HG03432 (cell line): ENCODE measurements around the gene DCTN5.

Experiments used
- ATAC-seq: cut with Tn5 transposase; IDR thresholded peaks from one replicate; pipeline ENCODE4 v1.9.1; 2021; ENCODE audit warnings: mild to moderate bottlenecking, moderate library complexity; ENCODE audit not compliant: unreplicated experiment

The DCTN5 gene

DNA sequence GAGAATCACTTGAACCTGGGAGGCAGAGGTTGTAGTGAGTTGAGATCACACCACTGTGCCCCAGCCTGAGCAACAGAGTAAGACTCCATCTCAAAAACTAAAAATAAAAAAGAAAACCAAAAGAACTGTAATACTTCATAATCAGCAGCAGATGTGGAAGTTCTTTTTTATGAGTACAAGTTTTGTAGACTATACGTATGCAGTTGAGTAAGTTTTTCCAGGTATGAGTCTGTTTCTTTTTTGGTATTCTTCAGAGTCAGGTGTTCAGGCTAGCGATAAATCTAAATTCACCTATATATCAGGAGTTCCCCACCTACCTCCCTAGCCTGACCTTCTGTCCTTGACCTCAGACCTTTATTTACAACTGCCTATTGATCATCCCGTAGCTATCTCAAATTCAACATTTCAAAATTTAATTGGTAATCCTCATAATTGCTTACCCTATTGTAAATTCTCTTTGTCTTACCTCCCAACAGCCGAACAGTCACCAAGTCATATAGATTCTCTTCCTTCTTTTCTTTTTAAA is 10.7 kb downstream of the DCTN5 start:
- no peak for ATAC-seq

DNA sequence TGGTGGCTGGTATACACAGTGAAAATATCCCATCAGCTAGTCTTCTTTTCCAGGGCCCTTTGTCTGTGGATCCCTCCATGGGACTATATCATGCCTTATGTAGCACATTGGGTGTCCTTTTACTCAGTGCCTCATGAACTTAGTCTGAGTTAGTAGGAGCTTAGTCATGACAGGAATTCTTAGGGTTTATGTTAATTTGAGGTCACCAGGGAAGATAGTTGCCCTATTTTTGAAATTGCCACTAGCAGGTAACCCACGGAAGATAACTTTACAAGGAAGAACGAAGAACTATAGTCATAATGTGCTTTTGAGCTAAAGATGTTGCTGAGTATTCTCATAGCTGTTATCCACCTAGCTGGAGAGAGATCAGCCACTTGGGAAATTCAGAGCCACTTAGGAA is 22.7 kb downstream of the DCTN5 start:
- ATAC-seq = no peak

DNA sequence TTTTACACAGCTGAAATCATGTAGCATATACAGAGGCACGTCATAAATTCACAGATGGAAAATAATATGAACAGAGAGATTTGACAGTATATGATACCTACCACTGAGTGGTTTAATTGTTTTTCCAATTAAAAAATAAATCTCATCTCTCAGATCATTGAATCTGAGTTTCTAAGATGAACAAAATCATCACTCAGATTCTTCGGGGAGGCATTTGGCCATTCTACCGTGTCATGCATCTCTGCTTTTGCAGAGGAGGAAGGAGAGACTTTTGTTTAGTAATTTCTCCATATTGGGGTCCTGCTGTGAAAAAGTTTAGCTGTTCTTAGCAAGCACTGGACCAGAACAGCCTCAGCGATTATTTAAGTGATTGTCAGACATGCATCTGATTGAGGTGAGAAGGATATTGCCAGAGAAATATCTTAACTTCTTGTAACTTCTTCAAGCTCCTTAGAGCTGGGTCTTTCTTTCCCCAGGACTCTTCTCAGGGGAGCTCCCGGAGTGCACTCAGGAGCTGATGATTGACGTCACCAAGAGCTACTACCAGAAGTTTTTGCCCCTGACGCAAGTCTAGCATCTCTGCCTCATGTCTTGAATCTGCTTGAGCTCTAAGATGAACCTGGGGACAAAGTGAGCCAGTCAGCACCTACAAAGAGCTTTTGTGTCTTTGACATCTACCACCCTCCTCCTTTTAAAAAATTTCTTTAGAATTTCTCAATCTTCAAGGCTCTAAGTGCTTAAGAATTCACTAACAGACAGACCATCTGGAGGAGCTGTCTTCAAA is 25.5 kb downstream of the DCTN5 start:
- no peak for ATAC-seq

DNA sequence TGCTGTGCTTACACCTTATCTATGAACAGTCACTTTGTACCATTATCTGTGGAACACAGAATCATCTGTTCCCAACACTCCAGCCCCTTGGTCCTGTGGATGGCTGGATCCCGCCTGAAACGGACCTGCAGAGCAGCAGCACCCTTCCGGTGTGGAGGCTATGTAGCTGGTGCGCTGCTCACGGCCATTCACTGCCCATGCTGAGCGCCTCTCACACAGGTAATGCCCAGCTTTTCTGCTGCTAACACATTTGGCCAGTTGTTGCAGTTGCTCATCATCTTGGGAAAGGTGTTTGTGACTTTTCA is 26.0 kb downstream of the DCTN5 start:
- ATAC-seq = no peak

DNA sequence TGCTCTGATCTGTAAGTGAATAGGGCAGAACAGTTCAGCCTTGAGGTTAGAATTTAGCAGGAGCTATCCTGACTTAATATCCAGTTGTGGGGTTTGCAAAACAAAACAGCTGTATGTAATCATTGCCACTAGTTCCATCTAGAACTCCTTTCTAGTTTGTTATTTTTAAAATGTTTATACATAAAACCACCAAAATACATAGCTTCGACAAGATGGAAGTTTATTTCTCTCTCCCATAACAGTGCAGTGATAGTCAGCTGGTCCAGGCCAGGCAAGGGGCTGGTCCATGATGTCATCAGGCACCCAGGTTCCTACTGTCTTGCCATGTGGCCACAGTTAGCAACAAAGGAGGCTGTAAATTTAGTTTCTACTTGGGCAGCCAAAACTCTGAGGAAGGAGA is 27.0 kb downstream of the DCTN5 start:
- no peak for ATAC-seq

DNA sequence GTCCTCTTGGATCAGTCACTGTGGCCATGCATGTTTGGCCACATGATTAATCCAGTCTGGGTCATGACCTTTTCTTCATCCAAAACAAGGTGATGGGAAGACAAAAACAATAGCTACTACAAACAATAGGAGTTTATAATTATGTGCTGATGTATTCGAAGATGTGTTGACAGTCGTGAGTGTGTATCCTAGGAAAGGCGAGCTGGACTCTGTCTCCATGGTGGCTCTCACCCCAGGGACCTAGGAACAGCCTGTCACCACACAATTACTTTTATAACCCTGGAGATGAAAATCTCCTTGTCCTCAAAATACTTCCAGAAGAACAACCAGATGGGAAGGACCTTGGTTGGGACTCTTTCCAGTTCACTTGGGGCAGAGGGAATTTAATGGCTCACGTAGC is 27.6 kb downstream of the DCTN5 start:
- ATAC-seq = no peak

DNA sequence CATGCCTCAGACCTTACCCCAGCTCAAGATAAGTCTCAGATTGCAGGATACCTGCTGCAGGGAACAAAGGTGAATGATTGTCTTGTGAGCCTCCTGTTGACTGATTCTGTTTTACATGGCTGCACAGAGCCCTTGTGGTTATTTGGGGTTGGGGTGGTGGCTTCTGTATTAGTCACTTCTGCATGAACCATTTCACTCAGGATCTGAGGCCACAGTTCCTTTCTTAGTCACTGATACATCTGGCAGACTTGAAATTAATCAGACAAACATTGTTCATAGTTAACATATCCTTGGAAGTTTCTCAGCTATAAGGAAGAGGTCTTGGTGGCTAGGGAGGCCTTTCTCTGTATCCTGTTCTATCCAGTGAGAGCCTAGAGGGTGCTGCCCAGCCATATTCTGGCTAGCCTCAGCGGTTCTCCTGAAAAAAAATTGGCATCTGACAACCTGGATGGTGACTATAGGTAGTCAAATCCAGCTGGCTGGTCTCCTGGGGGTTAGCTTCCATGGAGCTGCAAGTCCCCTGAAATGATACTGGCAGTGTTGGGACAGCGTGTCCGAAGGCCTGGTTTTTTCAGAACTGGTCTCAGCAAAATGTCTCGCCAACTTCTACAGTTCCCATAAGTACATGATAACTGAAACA is 29.0 kb downstream of the DCTN5 start:
- peak; percentile 97 for ATAC-seq

DNA sequence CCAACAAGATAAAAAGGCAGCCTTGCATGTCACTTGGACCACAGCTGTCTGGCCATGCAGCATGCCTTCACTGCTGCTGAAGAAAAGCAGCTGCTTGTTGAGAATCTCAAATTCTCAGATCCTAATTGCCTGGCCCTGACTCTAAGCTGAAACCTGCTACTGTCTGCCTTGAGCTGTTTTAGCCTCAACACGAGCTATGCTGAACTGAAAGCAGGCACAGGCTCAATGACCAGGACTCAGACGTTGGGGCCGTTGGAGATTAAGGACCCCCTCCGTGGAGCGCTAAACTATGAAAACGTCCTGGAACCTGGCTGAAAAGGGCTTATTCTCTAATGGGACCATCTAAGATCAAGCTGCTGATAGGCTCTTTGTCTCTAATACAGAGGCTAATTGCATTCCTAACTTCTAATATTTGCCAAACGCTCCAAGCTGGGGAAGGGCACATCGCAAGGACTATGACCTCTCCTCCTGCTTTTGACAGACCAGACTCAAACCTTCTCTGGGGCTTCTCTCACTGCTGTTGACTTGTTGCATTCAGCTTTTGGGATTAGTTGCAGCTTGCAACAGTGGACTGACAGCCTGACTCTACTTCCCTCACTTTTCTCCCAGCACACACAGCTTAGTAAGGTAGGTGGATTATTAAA is 32.8 kb downstream of the DCTN5 start:
- no peak for ATAC-seq

DNA sequence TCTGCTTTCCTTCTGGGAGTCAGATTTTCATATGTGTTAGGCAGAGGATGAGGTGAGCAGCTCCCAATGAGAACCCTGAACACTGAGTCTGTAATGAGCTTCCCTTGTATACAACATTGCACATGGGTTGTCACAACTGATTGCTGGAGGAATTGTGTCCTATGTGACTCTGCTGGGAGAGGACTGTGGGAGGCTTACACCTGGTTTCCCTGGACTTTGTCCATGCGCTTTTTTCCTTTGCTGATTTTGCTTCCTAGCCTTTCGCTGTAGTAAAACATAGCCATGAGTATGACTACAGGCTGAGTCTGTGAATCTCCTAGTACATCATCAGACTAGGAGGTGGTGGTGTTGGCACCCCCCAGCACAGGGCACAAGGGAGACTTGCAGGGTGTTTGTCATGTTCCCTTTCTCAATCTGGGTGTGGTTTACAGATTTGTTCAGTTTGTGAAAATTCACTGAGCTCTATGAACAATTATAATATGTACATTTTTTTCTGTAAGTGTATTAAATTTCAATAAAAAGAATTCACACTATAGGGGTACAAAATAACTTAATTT is 35.7 kb downstream of the DCTN5 start:
- no peak for ATAC-seq

DNA sequence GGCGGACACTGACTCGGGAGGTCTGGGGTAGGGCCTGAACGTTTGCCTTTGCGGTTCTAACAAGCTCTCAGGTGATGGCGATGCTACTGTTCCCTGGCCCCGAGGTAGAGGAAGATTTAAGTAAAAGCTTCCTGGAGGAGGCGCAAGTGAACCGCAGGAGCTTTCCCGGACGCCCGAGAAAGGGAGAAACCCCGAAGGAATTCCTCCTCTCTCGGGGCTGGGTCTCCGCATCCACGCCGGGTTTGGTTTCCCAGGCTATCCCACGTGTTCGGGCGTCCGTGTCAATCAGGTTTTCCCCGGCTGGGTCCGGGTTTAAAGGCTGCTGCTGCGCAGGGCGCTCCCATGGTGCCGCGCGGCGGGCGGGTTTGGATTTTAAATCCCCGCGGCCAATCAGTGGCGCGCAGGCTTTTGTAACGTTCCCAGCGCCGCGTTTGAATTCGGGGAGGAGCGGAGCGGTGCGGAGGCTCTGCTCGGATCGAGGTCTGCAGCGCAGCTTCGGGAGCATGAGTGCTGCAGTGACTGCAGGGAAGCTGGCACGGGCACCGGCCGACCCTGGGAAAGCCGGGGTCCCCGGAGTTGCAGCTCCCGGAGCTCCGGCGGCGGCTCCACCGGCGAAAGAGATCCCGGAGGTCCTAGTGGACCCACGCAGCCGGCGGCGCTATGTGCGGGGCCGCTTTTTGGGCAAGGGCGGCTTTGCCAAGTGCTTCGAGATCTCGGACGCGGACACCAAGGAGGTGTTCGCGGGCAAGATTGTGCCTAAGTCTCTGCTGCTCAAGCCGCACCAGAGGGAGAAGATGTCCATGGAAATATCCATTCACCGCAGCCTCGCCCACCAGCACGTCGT is 37.4 kb downstream of the DCTN5 start, which contains the start of gene PLK1:
Gene PLK1, plus strand, starts transcription at position 460 of the 844 bp plus-strand sequence. Its CDS starts 44 bp downstream, at position 504.
- ATAC-seq = peak; percentile 94

DNA sequence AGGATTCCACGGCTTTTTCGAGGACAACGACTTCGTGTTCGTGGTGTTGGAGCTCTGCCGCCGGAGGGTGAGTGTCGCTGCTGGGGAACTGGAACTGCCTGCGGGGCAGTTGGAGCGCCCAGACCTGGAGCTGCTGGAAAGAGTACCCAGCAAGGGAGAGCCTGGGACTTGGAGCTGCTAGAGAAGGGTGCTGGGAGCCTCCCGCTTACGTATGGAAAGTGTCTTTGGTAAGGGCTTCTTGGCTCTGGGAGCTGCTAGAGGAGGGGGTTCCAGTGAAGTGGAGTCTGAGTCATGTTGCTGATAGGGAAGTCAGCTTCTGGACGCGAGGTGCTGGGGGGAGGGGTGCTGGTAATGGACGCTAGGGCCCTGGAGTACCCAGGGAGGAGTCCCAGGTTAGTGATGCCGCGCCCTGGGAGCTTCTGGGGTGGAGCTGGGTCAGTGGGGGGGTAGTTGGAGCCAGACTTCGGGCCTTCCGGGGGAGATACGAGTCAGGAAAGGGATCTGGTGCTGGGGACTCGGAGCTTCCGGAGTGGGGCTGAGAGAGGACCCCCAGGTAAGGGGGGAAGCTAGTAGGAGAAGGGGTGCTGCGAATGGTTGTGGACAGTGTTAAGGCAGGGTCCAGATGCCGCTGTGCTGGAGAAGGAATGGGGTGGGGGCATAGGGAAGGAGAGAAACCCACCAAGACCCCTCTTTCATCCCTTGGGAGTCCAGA is 38.2 kb downstream of the DCTN5 start:
- ATAC-seq = peak; percentile 8

DNA sequence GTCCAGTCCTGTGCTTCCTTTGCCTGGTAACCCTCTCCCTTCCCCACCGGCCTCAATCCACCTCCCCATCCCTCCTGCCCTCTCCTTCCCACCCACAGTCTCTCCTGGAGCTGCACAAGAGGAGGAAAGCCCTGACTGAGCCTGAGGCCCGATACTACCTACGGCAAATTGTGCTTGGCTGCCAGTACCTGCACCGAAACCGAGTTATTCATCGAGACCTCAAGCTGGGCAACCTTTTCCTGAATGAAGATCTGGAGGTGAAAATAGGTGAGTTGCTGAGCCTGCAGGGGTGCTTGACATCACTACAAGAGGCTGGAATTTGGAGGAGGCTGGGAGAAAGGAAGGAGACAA is 38.7 kb downstream of the DCTN5 start:
- no peak for ATAC-seq

DNA sequence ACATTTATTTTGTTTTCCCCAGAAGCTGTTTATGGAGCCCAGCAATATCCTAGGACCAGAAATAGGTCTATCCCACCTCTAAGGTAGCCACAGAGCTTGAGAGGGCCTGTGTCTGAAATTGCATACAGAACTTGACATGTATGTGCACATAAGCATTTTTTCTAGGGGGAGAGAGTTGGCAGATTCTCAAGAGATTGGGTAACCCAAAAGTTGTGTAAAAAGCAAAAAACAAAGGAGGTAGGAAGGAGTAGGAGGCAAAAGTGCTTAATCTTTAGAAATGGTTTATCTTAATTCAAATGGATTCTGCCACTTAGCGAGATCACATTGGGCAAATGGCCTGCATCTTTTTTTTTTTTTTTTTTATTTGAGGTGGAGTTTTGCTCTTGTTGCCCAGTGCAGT is 40.9 kb downstream of the DCTN5 start:
- ATAC-seq = no peak

DNA sequence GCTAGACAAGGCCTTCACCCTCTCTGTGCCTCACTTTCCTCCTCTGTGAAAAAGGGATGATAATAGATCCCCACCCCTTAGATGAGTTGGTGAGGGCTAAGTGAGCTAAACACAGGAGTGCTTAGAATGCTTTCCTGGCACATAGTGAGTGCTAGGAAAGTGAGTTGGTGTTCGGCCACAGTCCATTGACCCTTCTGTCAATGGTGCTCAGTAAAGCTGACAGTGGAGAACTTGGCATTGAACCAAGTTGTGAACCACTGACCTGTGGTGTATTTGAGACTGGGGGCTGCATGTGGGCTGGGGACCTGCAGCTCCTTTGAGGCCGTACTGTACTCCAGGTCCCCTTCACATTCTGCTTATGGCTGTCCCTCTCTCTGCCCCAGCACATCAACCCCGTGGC is 42.2 kb downstream of the DCTN5 start:
- no peak for ATAC-seq

DNA sequence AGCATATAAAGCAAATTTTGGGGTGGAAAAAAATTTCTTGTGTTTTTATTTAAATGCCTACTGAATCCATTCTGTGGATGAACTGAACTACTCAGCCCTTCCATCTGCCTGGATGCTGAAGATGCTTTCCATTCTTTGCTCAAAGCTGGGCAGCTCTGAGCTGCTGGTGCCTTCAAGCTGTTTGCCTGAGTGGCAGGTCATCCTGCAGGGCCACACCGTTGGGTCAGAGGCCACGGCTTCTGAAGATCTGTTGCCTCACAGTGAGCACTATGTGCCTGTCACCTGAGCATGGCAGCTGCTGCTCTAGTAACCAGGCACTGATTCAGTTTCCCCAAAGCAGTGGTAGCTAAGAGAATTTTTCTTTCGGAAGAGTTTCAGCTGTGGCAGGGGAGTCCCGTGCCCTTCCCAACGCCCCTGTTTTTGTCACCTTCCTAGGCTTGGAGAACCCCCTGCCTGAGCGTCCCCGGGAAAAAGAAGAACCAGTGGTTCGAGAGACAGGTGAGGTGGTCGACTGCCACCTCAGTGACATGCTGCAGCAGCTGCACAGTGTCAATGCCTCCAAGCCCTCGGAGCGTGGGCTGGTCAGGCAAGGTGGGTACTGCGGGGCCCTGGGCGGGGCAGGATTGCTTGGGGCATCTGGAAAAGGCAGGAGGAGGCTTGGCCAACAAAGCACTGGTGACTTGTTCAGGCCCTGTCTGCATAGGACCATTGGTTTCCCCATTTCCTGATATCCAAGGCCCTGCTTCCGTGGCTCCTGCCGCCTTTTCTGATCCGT is 46.0 kb downstream of the DCTN5 start:
- no peak for ATAC-seq

DNA sequence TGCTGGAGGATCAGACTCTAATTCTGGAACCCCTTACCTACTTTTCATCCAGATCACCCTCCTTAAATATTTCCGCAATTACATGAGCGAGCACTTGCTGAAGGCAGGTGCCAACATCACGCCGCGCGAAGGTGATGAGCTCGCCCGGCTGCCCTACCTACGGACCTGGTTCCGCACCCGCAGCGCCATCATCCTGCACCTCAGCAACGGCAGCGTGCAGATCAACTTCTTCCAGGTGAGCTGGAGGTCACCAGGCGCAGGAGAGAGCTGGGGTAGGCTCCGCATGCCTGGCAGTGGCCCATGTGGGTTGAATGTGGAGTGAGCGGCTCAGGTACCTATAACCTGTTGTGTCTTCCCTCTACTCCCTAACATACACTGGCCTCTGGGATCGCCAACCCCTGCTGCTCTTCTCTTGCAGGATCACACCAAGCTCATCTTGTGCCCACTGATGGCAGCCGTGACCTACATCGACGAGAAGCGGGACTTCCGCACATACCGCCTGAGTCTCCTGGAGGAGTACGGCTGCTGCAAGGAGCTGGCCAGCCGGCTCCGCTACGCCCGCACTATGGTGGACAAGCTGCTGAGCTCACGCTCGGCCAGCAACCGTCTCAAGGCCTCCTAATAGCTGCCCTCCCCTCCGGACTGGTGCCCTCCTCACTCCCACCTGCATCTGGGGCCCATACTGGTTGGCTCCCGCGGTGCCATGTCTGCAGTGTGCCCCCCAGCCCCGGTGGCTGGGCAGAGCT is 48.3 kb downstream of the DCTN5 start:
- ATAC-seq = no peak

DNA sequence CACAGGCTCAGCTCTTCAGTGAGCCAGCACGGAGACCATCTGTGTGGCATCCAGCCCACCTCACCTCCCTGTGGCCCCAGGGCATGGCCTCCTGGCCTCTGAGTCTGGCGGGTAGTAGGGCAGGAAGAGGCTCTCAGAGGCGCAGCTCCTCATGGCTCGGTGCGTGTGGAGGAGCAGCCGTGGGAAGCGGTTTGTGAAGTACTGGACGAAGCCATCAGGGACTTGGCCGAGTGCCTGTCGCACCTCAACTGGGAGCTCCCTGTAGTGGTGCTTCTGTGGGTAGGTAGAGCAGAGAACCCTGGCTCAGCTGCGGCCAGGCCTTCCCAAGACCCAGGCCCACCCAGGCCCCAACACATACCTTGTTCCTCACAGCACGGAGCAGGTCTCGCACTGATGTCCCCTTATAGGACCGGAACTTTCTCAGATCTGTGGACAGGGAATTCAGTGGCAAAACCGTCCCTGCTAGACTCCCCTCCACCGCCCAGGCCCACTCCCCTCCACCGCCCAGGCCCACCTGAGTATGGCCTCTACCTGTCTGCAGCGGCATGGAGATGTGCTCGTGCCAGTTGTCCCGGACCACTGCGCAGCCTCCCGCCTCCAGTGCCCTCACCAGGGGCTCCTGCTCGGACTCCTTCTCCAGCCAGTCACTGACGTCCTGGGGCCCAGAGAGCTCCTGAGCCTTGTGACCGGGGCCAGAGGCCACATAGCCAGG is 49.7 kb downstream of the DCTN5 start:
- ATAC-seq = no peak
